PC-3 (cell line): ENCODE results near the gene ZC3H12C. TPM values are rescaled to one million over a fixed set of nuclear protein-coding genes. Genes with fewer than 3 reads are reported as not detected.
A peak's percentile ranks its signal among the peaks of the same experiment; 100 is the strongest.

ENCODE experiments used
- ATAC-seq: fragments of 200-7000 bp; cut with Tn5 transposase; 2 replicates; pipeline ENCODE4 v1.9.1; 2020; ENCODE audit warnings: mild to moderate bottlenecking, moderate library complexity
- BruUV-seq: library from RNA; stranded (reverse); fragments of 400-500 nt; replicated peaks from 2 replicates; lab custom pipeline; 2021; lab: Mats Ljungman, UMichigan
- CTCF ChIA-PET: fragments of 300-600 bp; sonication (Branson Sonifier 250); formaldehyde crosslinking; loops from one replicate; lab custom pipeline; 2022; ENCODE audit warnings: antibody characterized with exemption; lab: Charles Lee
- POLR2A ChIA-PET: fragments of 300-600 bp; sonication (Branson Sonifier 250); formaldehyde crosslinking; loops from one replicate; lab custom pipeline; 2022; ENCODE audit warnings: antibody characterized with exemption; ENCODE audit not compliant: unreplicated experiment; lab: Charles Lee
- DNase-seq: peaks from one replicate; pipeline ENCODE4 v3.0.0-alpha.2; 2015
- H2AFZ ChIP-seq: fragments of 300-600 bp; sonication (generic); 2 replicates; pipeline ENCODE4 v1.6.0; 2016; ENCODE audit warnings: antibody characterized with exemption, low read length
- H3F3A ChIP-seq: fragments of 300-600 bp; sonication (generic); one replicate; pipeline ENCODE4 v1.6.0; 2017; ENCODE audit warnings: antibody characterized with exemption, low read length, control low read depth, mild to moderate bottlenecking; ENCODE audit not compliant: unreplicated experiment
- H3K27ac ChIP-seq: fragments of 300-600 bp; sonication (generic); 2 replicates; pipeline ENCODE4 v1.5.1; 2016; ENCODE audit warnings: mild to moderate bottlenecking, low read length
- H3K27me3 ChIP-seq: fragments of 300-600 bp; sonication (generic); 2 replicates; pipeline ENCODE4 v1.6.1; 2016; ENCODE audit warnings: low read length, mixed read lengths
- H3K36me3 ChIP-seq: fragments of 300-600 bp; sonication (generic); 2 replicates; pipeline ENCODE4 v1.6.1; 2016; ENCODE audit warnings: low read depth, mixed run types, low read length, mixed read lengths
- H3K4me1 ChIP-seq: fragments of 300-600 bp; sonication (generic); 2 replicates; pipeline ENCODE4 v1.5.1; 2016; ENCODE audit warnings: low read length; ENCODE audit not compliant: insufficient read depth
- H3K4me2 ChIP-seq: fragments of 300-600 bp; sonication (generic); 2 replicates; pipeline ENCODE4 v1.6.0; 2016; ENCODE audit warnings: low read length
- H3K4me3 ChIP-seq: fragments of 300-600 bp; sonication (generic); 2 replicates; pipeline ENCODE4 v1.5.1; 2016; ENCODE audit warnings: mild to moderate bottlenecking, low read length, mixed read lengths
- H3K79me2 ChIP-seq: fragments of 300-600 bp; sonication (generic); 2 replicates; pipeline ENCODE4 v1.6.1; 2017; ENCODE audit warnings: low read length, mixed read lengths
- H3K9ac ChIP-seq: fragments of 300-600 bp; sonication (generic); 2 replicates; pipeline ENCODE4 v1.6.0; 2016; ENCODE audit warnings: mild to moderate bottlenecking, low read length
- H3K9me2 ChIP-seq: fragments of 300-600 bp; sonication (generic); replicated peaks from 2 replicates; pipeline ENCODE4 v1.6.1; 2016; ENCODE audit warnings: mixed run types, low read length, mixed read lengths
- H3K9me3 ChIP-seq: fragments of 300-600 bp; sonication (generic); 2 replicates; pipeline ENCODE4 v1.6.1; 2016; ENCODE audit warnings: low read length, mixed read lengths
- H4K20me1 ChIP-seq: fragments of 300-600 bp; sonication (generic); 2 replicates; pipeline ENCODE4 v1.6.1; 2016; ENCODE audit warnings: low read length, mixed read lengths
- CTCF ChIP-seq: fragments of 300-600 bp; sonication (generic); conservative IDR thresholded peaks from 2 replicates; pipeline ENCODE4 v1.5.1; 2017; ENCODE audit warnings: antibody characterized with exemption, low read depth, mild to moderate bottlenecking, low read length
- EZH2 ChIP-seq: fragments of 300-600 bp; sonication (generic); IDR thresholded peaks from one replicate; pipeline ENCODE4 v1.6.1; 2017; ENCODE audit warnings: antibody characterized with exemption, mild to moderate bottlenecking, low read length; ENCODE audit not compliant: unreplicated experiment
- EZH2phosphoT487 ChIP-seq: fragments of 300-600 bp; sonication (generic); IDR thresholded peaks from 2 replicates; pipeline ENCODE4 v1.6.1; 2018; ENCODE audit warnings: mild to moderate bottlenecking, antibody characterized with exemption, low read length, borderline replicate concordance
- intact Hi-C: fragments of 100-400 bp; cut with micrococcal nuclease; formaldehyde crosslinking; loops from 2 replicates; pipeline ENCODE4 v1.9.0; 2023
- total RNA-seq: library from RNA; depleted of rRNA; stranded (reverse); fragments of >200 nt; gene quantifications from 2 replicates; pipeline ENCODE4 v1.2.3, GENCODE V29; 2014

ZC3H12C gene
- total RNA-seq, 1 experiment from 2014 or later, result 30.7 TPM

GRCh38 chr11:110131386-110132123, 38.4 kb downstream of the ZC3H12C start:
- peak; percentile 56; the same call in 1 of the 2 replicates for ATAC-seq
- Histone ChIP-seq H3K36me3 (peaks cover 15% of the 10 kb centered on the region), H3K9me2 (no peaks in the 10 kb centered on the region), H3K9ac (no peak overlapping the region), H3K79me2 (peaks cover 98% of the 10 kb centered on the region), H3K27ac (no peak overlapping the region), H3K27me3 (no peaks in the 10 kb centered on the region), H3K4me1 (no peaks in the 10 kb centered on the region), H3K4me2 (no peak overlapping the region), H4K20me1 (peaks cover 30% of the 10 kb centered on the region), H2AFZ (no peak overlapping the region), H3K9me3 (no peaks in the 10 kb centered on the region), H3K4me3 (no peak overlapping the region), H3F3A (no peaks in the 10 kb centered on the region)
- DNase-seq, result no peak
- no peak for TF ChIP-seq CTCF
- ChIA-PET CTCF (no interaction called here), POLR2A (no interaction called here)
- no TSS peak for BruUV-seq
- intact Hi-C loops, result no loop called here

GRCh38 chr11:110133160-110133559, 40.0 kb downstream of the ZC3H12C start:
- no TSS peak for BruUV-seq
- intact Hi-C loops, result no loop called here
- CTCF ChIA-PET, result no interaction called here
- Histone ChIP-seq H3K9me2 (no peaks in the 10 kb centered on the region), H3K27me3 (no peaks in the 10 kb centered on the region), H3K9me3 (no peaks in the 10 kb centered on the region), H2AFZ (no peak overlapping the region), H3K9ac (no peak overlapping the region), H3K4me1 (no peaks in the 10 kb centered on the region), H3K79me2 (peaks cover 96% of the 10 kb centered on the region), H3K27ac (no peak overlapping the region), H4K20me1 (peaks cover 31% of the 10 kb centered on the region), H3F3A (no peaks in the 10 kb centered on the region), H3K4me2 (no peak overlapping the region), H3K36me3 (peaks cover 27% of the 10 kb centered on the region), H3K4me3 (no peak overlapping the region)
- TF ChIP-seq EZH2phosphoT487 (no peak), CTCF (no peak), EZH2 (no peak)
- POLR2A ChIA-PET, result no interaction called here
- DNase-seq (no peak), ATAC-seq (no peak)

GRCh38 chr11:110134110-110134509, 40.9 kb downstream of the ZC3H12C start:
- H3K9me2 ChIP-seq, result no peaks in the 10 kb centered on the region
- CTCF ChIA-PET, result no interaction called here
- TF ChIP-seq EZH2, result no peak
- no peak for TF ChIP-seq CTCF
- TF ChIP-seq EZH2phosphoT487, result no peak
- BruUV-seq, result no TSS peak
- H3K4me2 ChIP-seq, result no peak overlapping the region
- no peak; the same call in 1 of the 2 replicates for ATAC-seq
- POLR2A ChIA-PET, result no interaction called here
- H3K79me2 ChIP-seq, result peaks cover 96% of the 10 kb centered on the region
- H3K4me1 ChIP-seq, result no peaks in the 10 kb centered on the region
- H3K4me3 ChIP-seq, result no peak overlapping the region
- DNase-seq, result no peak
- H3K36me3 ChIP-seq, result peaks cover 33% of the 10 kb centered on the region
- H3F3A ChIP-seq, result no peaks in the 10 kb centered on the region
- H4K20me1 ChIP-seq, result peaks cover 24% of the 10 kb centered on the region; the same call in 1 of the 2 replicates
- no peaks in the 10 kb centered on the region for H3K9me3 ChIP-seq
- no peak overlapping the region for H3K9ac ChIP-seq
- intact Hi-C loops, result no loop called here
- no peaks in the 10 kb centered on the region for H3K27me3 ChIP-seq
- no peak overlapping the region for H3K27ac ChIP-seq
- no peak overlapping the region for H2AFZ ChIP-seq
